GM23338 (cell line): Measurements from ENCODE around the gene TRAF3. TPM values are rescaled to one million over a fixed set of nuclear protein-coding genes. Genes with fewer than 3 reads are reported as not detected.

Experiments
- ATAC-seq: fragments of 200-7000 bp; cut with Tn5 transposase; 3 replicates; pipeline ENCODE4 v1.9.1; 2020
- DNase-seq: peaks from one replicate; pipeline ENCODE4 v3.0.0-alpha.2; 2015; ENCODE audit warnings: low spot score
- H2AFZ ChIP-seq: fragments of 200-600 bp; sonication (generic); 2 replicates; pipeline ENCODE4 v1.8.0; 2016; ENCODE audit warnings: antibody characterized with exemption, mild to moderate bottlenecking, moderate library complexity
- H3F3A ChIP-seq: fragments of 200-600 bp; sonication (generic); replicated peaks from 2 replicates; pipeline ENCODE4 v1.8.0; 2017; ENCODE audit warnings: antibody characterized with exemption, mixed run types, low read depth
- H3K27ac ChIP-seq: fragments of 200-600 bp; sonication (generic); 2 replicates; pipeline ENCODE4 v1.6.1; 2016; ENCODE audit warnings: low read depth
- H3K27me3 ChIP-seq: fragments of 200-600 bp; sonication (generic); 2 replicates; pipeline ENCODE4 v1.8.0; 2016; ENCODE audit warnings: mild to moderate bottlenecking, mixed run types, moderate library complexity; ENCODE audit not compliant: insufficient read depth
- H3K36me3 ChIP-seq: fragments of 200-600 bp; sonication (generic); 2 replicates; pipeline ENCODE4 v1.8.0; 2016; ENCODE audit warnings: mild to moderate bottlenecking; ENCODE audit not compliant: insufficient read depth
- H3K4me1 ChIP-seq: fragments of 200-600 bp; sonication (generic); 2 replicates; pipeline ENCODE4 v1.8.0; 2016; ENCODE audit warnings: mild to moderate bottlenecking, moderate library complexity; ENCODE audit not compliant: insufficient read depth
- H3K4me2 ChIP-seq: fragments of 200-600 bp; sonication (generic); 2 replicates; pipeline ENCODE4 v1.7.1; 2017; ENCODE audit warnings: mixed run types
- H3K4me3 ChIP-seq: fragments of 200-600 bp; sonication (generic); 2 replicates; pipeline ENCODE4 v1.6.1; 2016; ENCODE audit warnings: mixed run types
- H3K79me2 ChIP-seq: fragments of 200-600 bp; sonication (generic); replicated peaks from 2 replicates; pipeline ENCODE4 v1.8.0; 2017; ENCODE audit warnings: mild to moderate bottlenecking; ENCODE audit not compliant: insufficient read depth
- H3K9me2 ChIP-seq: fragments of 200-600 bp; sonication (generic); 2 replicates; pipeline ENCODE4 v1.8.0; 2017; ENCODE audit not compliant: insufficient read depth
- H4K20me1 ChIP-seq: fragments of 200-600 bp; sonication (generic); replicated peaks from 2 replicates; pipeline ENCODE4 v1.8.0; 2017; ENCODE audit warnings: mild to moderate bottlenecking; ENCODE audit not compliant: insufficient read depth
- H3K27ac Mint-ChIP-seq: 2 replicates; pipeline ENCODE4 v1.8.0; 2020; ENCODE audit warnings: inconsistent platforms, mild to moderate bottlenecking, moderate library complexity, mixed read lengths
- H3K27me3 Mint-ChIP-seq: 3 replicates; pipeline ENCODE4 v1.8.0; 2022; ENCODE audit warnings: low read depth, mild to moderate bottlenecking, moderate library complexity, mixed read lengths, inconsistent platforms; ENCODE audit not compliant: insufficient read depth, poor library complexity
- H3K36me3 Mint-ChIP-seq: 3 replicates; pipeline ENCODE4 v1.8.0; 2021; ENCODE audit warnings: low read depth, mild to moderate bottlenecking, inconsistent platforms, moderate library complexity, mixed read lengths
- H3K4me1 Mint-ChIP-seq: 3 replicates; pipeline ENCODE4 v1.8.0; 2020; ENCODE audit warnings: mild to moderate bottlenecking, inconsistent platforms, mixed read lengths
- H3K4me3 Mint-ChIP-seq: 3 replicates; pipeline ENCODE4 v1.8.0; 2021; ENCODE audit warnings: moderate library complexity, mild to moderate bottlenecking, inconsistent platforms, mixed read lengths
- H3K9me3 Mint-ChIP-seq: 3 replicates; pipeline ENCODE4 v1.8.0; 2020; ENCODE audit warnings: moderate library complexity, mild to moderate bottlenecking, inconsistent platforms, mixed read lengths
- CREB1 ChIP-seq: fragments of 250-450 bp; sonication (Bioruptor Pico); IDR thresholded peaks from 2 replicates; pipeline ENCODE4 v1.5.0; 2020; ENCODE audit warnings: low read depth, mild to moderate bottlenecking, moderate library complexity
- CTCF ChIP-seq, 2 experiments: fragments of 200-600 bp in 1 of 2; sonication (generic) in 1 of 2; conservative IDR thresholded peaks; 2 replicates each; pipeline versions ENCODE4 v1.5.1 to v1.6.1; 2016 to 2017; ENCODE audit warnings: antibody characterized with exemption in 2 of 2, low read depth in 2 of 2, mild to moderate bottlenecking in 2 of 2, moderate library complexity in 1 of 2
- EZH2phosphoT487 ChIP-seq: fragments of 200-600 bp; sonication (generic); IDR thresholded peaks from one replicate; pipeline ENCODE4 v1.8.1; 2018; ENCODE audit warnings: antibody characterized with exemption; ENCODE audit not compliant: unreplicated experiment
- NANOG ChIP-seq: IDR thresholded peaks from 2 replicates; pipeline ENCODE4 v1.6.1; 2016; ENCODE audit warnings: antibody characterized with exemption, borderline replicate concordance
- POLR2AphosphoS5 ChIP-seq: IDR thresholded peaks from 2 replicates; pipeline ENCODE4 v1.6.1; 2016; ENCODE audit warnings: antibody characterized with exemption, low read depth
- REST ChIP-seq: IDR thresholded peaks from one replicate; pipeline ENCODE4 v1.6.1; 2018; ENCODE audit warnings: antibody characterized with exemption; ENCODE audit not compliant: unreplicated experiment
- STAT1 ChIP-seq: IDR thresholded peaks from one replicate; pipeline ENCODE4 v1.6.1; 2016; ENCODE audit warnings: antibody characterized with exemption; ENCODE audit not compliant: unreplicated experiment
- ZNF331 ChIP-seq: fragments of 250-450 bp; sonication (Bioruptor Pico); IDR thresholded peaks from 2 replicates; pipeline ENCODE4 v1.5.0; 2020; ENCODE audit warnings: low read depth, mild to moderate bottlenecking, moderate library complexity
- polyA plus RNA-seq: library from polyadenylated mRNA; unstranded; fragments of >200 nt; fragmentation: Nextera tagmentation; extraction: Ambion mirVana; gene quantifications from 2 replicates; pipeline ENCODE4 v1.2.1, GENCODE V29; 2016
- total RNA-seq: library from RNA; depleted of rRNA; stranded (reverse); fragments of >200 nt; shearing (Covaris generic); gene quantifications from 2 replicates; pipeline ENCODE4 v1.2.3, GENCODE V29; 2014

TRAF3 gene
- total and polyA plus RNA-seq, 2 experiments from 2014 or later, result 3.7 to 9.3 TPM

- DNase-seq (no peak), ATAC-seq (no peak)
- Histone ChIP-seq H3K9me2 (no peaks in the 10 kb centered on the region), H3K79me2 (no peaks in the 10 kb centered on the region), H3K27me3 (no peaks in the 10 kb centered on the region), H2AFZ (no peak overlapping the region), H3K4me1 (no peaks in the 10 kb centered on the region), H3K4me3 (no peak overlapping the region), H3K27ac (peak overlapping the region; percentile 63; the same call in 1 of the 2 replicates), H4K20me1 (no peaks in the 10 kb centered on the region), H3K4me2 (no peak overlapping the region), H3F3A (0 out of 2 replicates have a peak, but pooled peaks cover 4% of the 10 kb centered on the region), H3K36me3 (no peaks in the 10 kb centered on the region)
- no peak for TF ChIP-seq NANOG
- TF ChIP-seq STAT1, result no peak
- H3K4me3 Mint-ChIP-seq, result no peak overlapping the region
- peaks cover 24% of the 10 kb centered on the region for H3K36me3 Mint-ChIP-seq
- H3K9me3 Mint-ChIP-seq, result peaks cover 16% of the 10 kb centered on the region
- peaks cover 4% of the 10 kb centered on the region for H3K27me3 Mint-ChIP-seq
- H3K27ac Mint-ChIP-seq, result no peak overlapping the region
- peaks cover 4% of the 10 kb centered on the region; the same call in 2 of the 3 replicates for H3K4me1 Mint-ChIP-seq
Measured at GRCh38 chr14:102901633-102902032, 124.4 kb downstream of the TRAF3 start.

GRCh38 chr14:102902086-102902485 is 124.8 kb downstream of the TRAF3 start:
- Histone ChIP-seq H3K4me2 (no peak overlapping the region), H2AFZ (no peak overlapping the region), H3K9me2 (no peaks in the 10 kb centered on the region), H3K27ac (no peak overlapping the region), H3K79me2 (no peaks in the 10 kb centered on the region), H3F3A (0 out of 2 replicates have a peak, but pooled peaks cover 4% of the 10 kb centered on the region), H3K36me3 (no peaks in the 10 kb centered on the region), H3K27me3 (no peaks in the 10 kb centered on the region), H4K20me1 (no peaks in the 10 kb centered on the region), H3K4me1 (no peaks in the 10 kb centered on the region), H3K4me3 (no peak overlapping the region)
- H3K9me3 Mint-ChIP-seq, result peaks cover 20% of the 10 kb centered on the region
- H3K27ac Mint-ChIP-seq, result no peak overlapping the region
- peaks cover 28% of the 10 kb centered on the region for H3K36me3 Mint-ChIP-seq
- ATAC-seq, result no peak
- no peak for DNase-seq
- H3K4me1 Mint-ChIP-seq, result peaks cover 4% of the 10 kb centered on the region; the same call in 2 of the 3 replicates
- H3K27me3 Mint-ChIP-seq, result peaks cover 4% of the 10 kb centered on the region
- TF ChIP-seq ZNF331 (CRISPR knock-in tag) (no peak), CREB1 (CRISPR knock-in tag) (no peak), EZH2phosphoT487 (no peak), REST (no peak), NANOG (no peak), POLR2AphosphoS5 (no peak), CTCF (conservative IDR thresholded peaks at IDR 0.05; ENCODE audit: low read depth in 2 of 2) (no peak)
- no peak overlapping the region for H3K4me3 Mint-ChIP-seq
